Suprapubic skin (tissue), 4 donors: Measurements from ENCODE around the gene GABRB3.

ENCODE experiments used
- POLR2A ChIP-seq, 2 donors: fragments of 450-650 bp; IDR thresholded peaks; one replicate each; pipeline ENCODE4 v1.6.1; 2017; ENCODE audit warnings: antibody characterized with exemption in 2 of 2, mild to moderate bottlenecking in 2 of 2, moderate library complexity in 2 of 2
- POLR2AphosphoS5 ChIP-seq, 3 donors: sonication (generic); formaldehyde crosslinking; IDR thresholded peaks; one replicate each; pipeline ENCODE4 v1.6.1; 2017; ENCODE audit warnings: antibody characterized with exemption in 3 of 3
- TF ChIP-seq, protein P1 (sequence below), 2 donors: fragments of 200-600 bp in 1 of 2; fragments of 450-650 bp in 1 of 2; sonication (generic) in 1 of 2; IDR thresholded peaks; one replicate each; pipeline ENCODE4 v1.5.1; 2016 to 2019; ENCODE audit warnings: antibody characterized with exemption in 2 of 2, mild to moderate bottlenecking in 1 of 2, moderate library complexity in 1 of 2

DNA sequence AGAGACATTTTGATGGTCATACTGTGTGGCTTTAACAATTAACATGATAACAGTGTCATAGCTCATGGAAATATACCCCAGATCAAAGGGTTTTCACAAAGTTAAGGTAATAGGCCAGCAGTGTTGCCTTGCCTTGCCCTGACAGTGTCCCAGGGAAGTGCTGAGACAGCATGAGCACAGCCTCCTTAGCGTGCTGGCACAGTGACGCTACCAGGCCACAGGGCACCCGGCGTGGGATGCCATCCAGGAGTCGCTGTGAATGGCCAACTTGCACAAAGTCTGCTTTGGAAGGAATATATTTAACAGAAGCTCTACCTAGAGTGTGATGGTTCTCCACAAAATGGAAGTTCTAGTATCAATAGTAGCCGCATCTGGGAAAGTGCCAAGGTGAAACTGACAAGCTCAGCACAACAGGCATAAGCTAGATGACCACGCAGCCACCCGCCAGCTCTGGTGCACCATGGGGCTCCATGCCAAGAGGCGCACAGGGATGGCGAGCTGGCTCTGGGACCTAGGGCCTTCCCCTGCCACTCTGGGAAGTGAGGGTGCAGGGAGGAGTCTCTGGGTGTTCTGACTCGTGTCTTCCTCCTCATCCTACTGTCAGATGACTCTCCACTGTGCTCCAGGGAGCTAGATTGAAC is 86.2 kb downstream of the GABRB3 start:
- TF ChIP-seq POLR2A (IDR thresholded peaks at IDR 0.05) (no peak), POLR2AphosphoS5 (IDR thresholded peaks at IDR 0.05) (no peak)
- TF ChIP-seq, protein P1, sequence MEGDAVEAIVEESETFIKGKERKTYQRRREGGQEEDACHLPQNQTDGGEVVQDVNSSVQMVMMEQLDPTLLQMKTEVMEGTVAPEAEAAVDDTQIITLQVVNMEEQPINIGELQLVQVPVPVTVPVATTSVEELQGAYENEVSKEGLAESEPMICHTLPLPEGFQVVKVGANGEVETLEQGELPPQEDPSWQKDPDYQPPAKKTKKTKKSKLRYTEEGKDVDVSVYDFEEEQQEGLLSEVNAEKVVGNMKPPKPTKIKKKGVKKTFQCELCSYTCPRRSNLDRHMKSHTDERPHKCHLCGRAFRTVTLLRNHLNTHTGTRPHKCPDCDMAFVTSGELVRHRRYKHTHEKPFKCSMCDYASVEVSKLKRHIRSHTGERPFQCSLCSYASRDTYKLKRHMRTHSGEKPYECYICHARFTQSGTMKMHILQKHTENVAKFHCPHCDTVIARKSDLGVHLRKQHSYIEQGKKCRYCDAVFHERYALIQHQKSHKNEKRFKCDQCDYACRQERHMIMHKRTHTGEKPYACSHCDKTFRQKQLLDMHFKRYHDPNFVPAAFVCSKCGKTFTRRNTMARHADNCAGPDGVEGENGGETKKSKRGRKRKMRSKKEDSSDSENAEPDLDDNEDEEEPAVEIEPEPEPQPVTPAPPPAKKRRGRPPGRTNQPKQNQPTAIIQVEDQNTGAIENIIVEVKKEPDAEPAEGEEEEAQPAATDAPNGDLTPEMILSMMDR (IDR thresholded peaks at IDR 0.05), result no peak
